Brain microvascular endothelial cell (primary cell): ENCODE data around the gene CCDC85B.

Experiments used
- DNase-seq: peaks from one replicate; pipeline ENCODE4 v3.0.0-alpha.2; 2020
- H3K27ac ChIP-seq: fragments of 250-450 bp; sonication (Bioruptor Pico); 2 replicates; pipeline ENCODE4 v1.5.1; 2020; ENCODE audit warnings: mild to moderate bottlenecking, moderate library complexity
- H3K27me3 ChIP-seq: fragments of 250-450 bp; sonication (Bioruptor Pico); replicated peaks from 2 replicates; pipeline ENCODE4 v1.5.1; 2020; ENCODE audit warnings: mild to moderate bottlenecking
- H3K36me3 ChIP-seq: fragments of 250-450 bp; sonication (Bioruptor Pico); replicated peaks from 2 replicates; pipeline ENCODE4 v1.5.1; 2020; ENCODE audit warnings: mild to moderate bottlenecking
- H3K4me3 ChIP-seq: 2 replicates; pipeline ENCODE4 v1.5.1; 2011; ENCODE audit warnings: low read depth, mild to moderate bottlenecking, control low read depth, low read length, moderate library complexity
- CTCF ChIP-seq: IDR thresholded peaks from 2 replicates; pipeline ENCODE4 v1.5.1; 2011; ENCODE audit warnings: low read depth, mild to moderate bottlenecking, moderate library complexity, low read length, control low read depth, inconsistent platforms; ENCODE audit errors: missing control alignments
- in situ Hi-C: cut with HindIII; loops from 2 replicates; pipeline ENCODE4 v1.10.0; 2017; ENCODE audit warnings: low sequenced_read_pairs, low pct_ligation_motif_present

The CCDC85B gene

GRCh38 chr11:65867284-65868071, 23.0 kb upstream of the CCDC85B start:
- Histone ChIP-seq H3K36me3 (peaks cover 72% of the 10 kb centered on the region), H3K4me3 (no peak overlapping the region), H3K27me3 (no peaks in the 10 kb centered on the region), H3K27ac (no peak overlapping the region)
- TF ChIP-seq CTCF, result no peak
- in situ Hi-C loops, result no loop called here
- DNase-seq, result no peak

GRCh38 chr11:65868076-65868667, 22.3 kb upstream of the CCDC85B start:
- Histone ChIP-seq H3K36me3 (peaks cover 66% of the 10 kb centered on the region), H3K27me3 (no peaks in the 10 kb centered on the region), H3K27ac (no peak overlapping the region), H3K4me3 (no peak overlapping the region)
- DNase-seq, result no peak
- no peak for TF ChIP-seq CTCF
- in situ Hi-C loops, result no loop called here

GRCh38 chr11:65868907-65869306, 21.6 kb upstream of the CCDC85B start:
- peaks cover 59% of the 10 kb centered on the region for H3K36me3 ChIP-seq
- H3K27ac ChIP-seq, result no peak overlapping the region
- no peak for DNase-seq
- in situ Hi-C loops, result no loop called here
- no peaks in the 10 kb centered on the region for H3K27me3 ChIP-seq
- no peak overlapping the region for H3K4me3 ChIP-seq
- TF ChIP-seq CTCF, result no peak

GRCh38 chr11:65869643-65870306, 20.7 kb upstream of the CCDC85B start:
- no peak overlapping the region for H3K4me3 ChIP-seq
- no peak for TF ChIP-seq CTCF
- in situ Hi-C loops, result no loop called here
- DNase-seq, result no peak
- H3K36me3 ChIP-seq, result peaks cover 50% of the 10 kb centered on the region
- no peaks in the 10 kb centered on the region for H3K27me3 ChIP-seq
- H3K27ac ChIP-seq, result no peak overlapping the region

- no peak for TF ChIP-seq CTCF
- Histone ChIP-seq H3K4me3 (peak overlapping the region; percentile 9), H3K27ac (no peak overlapping the region), H3K36me3 (peaks cover 45% of the 10 kb centered on the region), H3K27me3 (no peaks in the 10 kb centered on the region)
- in situ Hi-C loops, result no loop called here
- DNase-seq, result no peak
These were observed 20.2 kb upstream of the CCDC85B start for GRCh38 chr11:65870307-65870658.
